HepG2 (cell line): ENCODE results near the gene OSBPL9. TPM values are rescaled to one million over a fixed set of nuclear protein-coding genes. Genes with fewer than 3 reads are reported as not detected.
A peak's percentile ranks its signal among the peaks of the same experiment; 100 is the strongest.

ENCODE experiments used
- GTF3A ChIP-seq: sonication (generic); formaldehyde crosslinking; conservative IDR thresholded peaks from 2 replicates; pipeline ENCODE4 v1.4.0; 2020; ENCODE audit warnings: mild to moderate bottlenecking, missing genetic modification reagents
- HNF1A ChIP-seq, 2 experiments: sonication (generic) in 1 of 2; formaldehyde crosslinking in 1 of 2; IDR thresholded peaks; 2 replicates each; pipeline versions ENCODE4 v1.4.0 to v1.6.1; 2016 to 2020; ENCODE audit warnings: borderline replicate concordance in 1 of 2, low read depth in 1 of 2, mild to moderate bottlenecking in 1 of 2, missing genetic modification reagents in 1 of 2
- KLF11 ChIP-seq: IDR thresholded peaks from 2 replicates; pipeline ENCODE4 v1.6.1; 2016; ENCODE audit warnings: missing compliant biosample characterization
- NAIF1 ChIP-seq: sonication (generic); formaldehyde crosslinking; IDR thresholded peaks from 2 replicates; pipeline ENCODE4 v1.5.0; 2020; ENCODE audit warnings: mild to moderate bottlenecking, missing genetic modification reagents, borderline replicate concordance
- NR2C2 ChIP-seq: sonication (generic); formaldehyde crosslinking; IDR thresholded peaks from 2 replicates; pipeline ENCODE4 v1.4.0; 2020; ENCODE audit warnings: missing genetic modification reagents, mild to moderate bottlenecking, moderate library complexity, borderline replicate concordance
- NR2F2 ChIP-seq: IDR thresholded peaks from 2 replicates; pipeline ENCODE4 v1.6.1; 2012; ENCODE audit warnings: low read depth, inconsistent platforms, borderline replicate concordance
- TCF7 ChIP-seq: sonication (generic); IDR thresholded peaks from 2 replicates; pipeline ENCODE4 v1.6.1; 2016; ENCODE audit warnings: antibody characterized with exemption, low read depth
- ZBTB20 ChIP-seq: sonication (generic); formaldehyde crosslinking; IDR thresholded peaks from 2 replicates; pipeline ENCODE4 v1.8.1; 2023; ENCODE audit warnings: missing genetic modification reagents, low read depth, mild to moderate bottlenecking, borderline replicate concordance
- ZBTB25 ChIP-seq: IDR thresholded peaks from 2 replicates; pipeline ENCODE4 v1.6.1; 2018; ENCODE audit warnings: missing genetic modification reagents
- ZFP36 ChIP-seq: fragments of 150-350 bp; IDR thresholded peaks from 2 replicates; pipeline ENCODE4 v1.6.1; 2018; ENCODE audit warnings: borderline replicate concordance, low read length, low read depth; ENCODE audit not compliant: partially characterized antibody
- ZNF160 ChIP-seq: sonication (generic); formaldehyde crosslinking; IDR thresholded peaks from 2 replicates; pipeline ENCODE4 v1.8.0; 2022; ENCODE audit warnings: mild to moderate bottlenecking, inconsistent platforms, missing genetic modification reagents
- ZNF234 ChIP-seq: sonication (generic); formaldehyde crosslinking; conservative IDR thresholded peaks from 2 replicates; pipeline ENCODE4 v1.5.1; 2020; ENCODE audit warnings: mild to moderate bottlenecking, missing genetic modification reagents
- ZUFSP ChIP-seq: sonication (generic); formaldehyde crosslinking; IDR thresholded peaks from 2 replicates; pipeline ENCODE4 v1.9.0; 2021; ENCODE audit warnings: missing genetic modification reagents, mild to moderate bottlenecking, borderline replicate concordance
- polyA plus RNA-seq, 8 experiments: library from polyadenylated mRNA; depleted of rRNA in 3 of 8; stranded (reverse) in 7 of 8; unstranded in 1 of 8; fragments of >200 nt; fragmentation: Illumina TruSeq in 4 of 8; extraction: Trizol in 4 of 8; gene quantifications; 2 replicates each; pipeline versions ENCODE4 v1.2.1 to v1.2.3, GENCODE V29; 2011 to 2016; ENCODE audit warnings: low read depth in 4 of 8, missing spikeins in 1 of 8, mixed read lengths in 1 of 8; ENCODE audit not compliant: insufficient read depth in 1 of 8
- total RNA-seq, 5 experiments: library from RNA; depleted of rRNA; stranded (reverse); fragments of >200 nt; fragmentation: Illumina TruSeq; extraction: Trizol; gene quantifications; 2 replicates each; pipeline ENCODE4 v1.2.3, GENCODE V29; 2016; ENCODE audit warnings: low read depth in 1 of 5
- TF ChIP-seq, protein P1 (sequence below): sonication (generic); formaldehyde crosslinking; IDR thresholded peaks from 2 replicates; pipeline ENCODE4 v1.5.0; 2020; ENCODE audit warnings: mild to moderate bottlenecking, missing genetic modification reagents, borderline replicate concordance

Gene OSBPL9
- total and polyA plus RNA-seq, 2 of the 13 experiments (the other 11 are each of a cell fraction or from before 2014, with no cell fraction given), result 83.6 to 142 TPM

- no peak for TF ChIP-seq ZNF160
- TF ChIP-seq, protein P1, sequence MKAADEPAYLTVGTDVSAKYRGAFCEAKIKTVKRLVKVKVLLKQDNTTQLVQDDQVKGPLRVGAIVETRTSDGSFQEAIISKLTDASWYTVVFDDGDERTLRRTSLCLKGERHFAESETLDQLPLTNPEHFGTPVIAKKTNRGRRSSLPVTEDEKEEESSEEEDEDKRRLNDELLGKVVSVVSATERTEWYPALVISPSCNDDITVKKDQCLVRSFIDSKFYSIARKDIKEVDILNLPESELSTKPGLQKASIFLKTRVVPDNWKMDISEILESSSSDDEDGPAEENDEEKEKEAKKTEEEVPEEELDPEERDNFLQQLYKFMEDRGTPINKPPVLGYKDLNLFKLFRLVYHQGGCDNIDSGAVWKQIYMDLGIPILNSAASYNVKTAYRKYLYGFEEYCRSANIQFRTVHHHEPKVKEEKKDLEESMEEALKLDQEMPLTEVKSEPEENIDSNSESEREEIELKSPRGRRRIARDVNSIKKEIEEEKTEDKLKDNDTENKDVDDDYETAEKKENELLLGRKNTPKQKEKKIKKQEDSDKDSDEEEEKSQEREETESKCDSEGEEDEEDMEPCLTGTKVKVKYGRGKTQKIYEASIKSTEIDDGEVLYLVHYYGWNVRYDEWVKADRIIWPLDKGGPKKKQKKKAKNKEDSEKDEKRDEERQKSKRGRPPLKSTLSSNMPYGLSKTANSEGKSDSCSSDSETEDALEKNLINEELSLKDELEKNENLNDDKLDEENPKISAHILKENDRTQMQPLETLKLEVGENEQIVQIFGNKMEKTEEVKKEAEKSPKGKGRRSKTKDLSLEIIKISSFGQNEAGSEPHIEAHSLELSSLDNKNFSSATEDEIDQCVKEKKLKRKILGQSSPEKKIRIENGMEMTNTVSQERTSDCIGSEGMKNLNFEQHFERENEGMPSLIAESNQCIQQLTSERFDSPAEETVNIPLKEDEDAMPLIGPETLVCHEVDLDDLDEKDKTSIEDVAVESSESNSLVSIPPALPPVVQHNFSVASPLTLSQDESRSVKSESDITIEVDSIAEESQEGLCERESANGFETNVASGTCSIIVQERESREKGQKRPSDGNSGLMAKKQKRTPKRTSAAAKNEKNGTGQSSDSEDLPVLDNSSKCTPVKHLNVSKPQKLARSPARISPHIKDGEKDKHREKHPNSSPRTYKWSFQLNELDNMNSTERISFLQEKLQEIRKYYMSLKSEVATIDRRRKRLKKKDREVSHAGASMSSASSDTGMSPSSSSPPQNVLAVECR (CRISPR knock-in tag), result peak; percentile 36; the same call in 1 of the 2 replicates
- TF ChIP-seq GTF3A, result no peak
- TF ChIP-seq NR2F2, result peak; percentile 37; the same call in 1 of the 2 replicates
- TF ChIP-seq KLF11 (CRISPR knock-in tag), result no peak
- no peak for TF ChIP-seq ZFP36
- no peak; the same call in 1 of the 2 replicates for TF ChIP-seq HNF1A (IDR thresholded peaks at IDR 0.05; ENCODE audit: low read depth)
- TF ChIP-seq HNF1A (CRISPR knock-in tag; IDR thresholded peaks at IDR 0.05; ENCODE audit: borderline replicate concordance), result peak; percentile 63; the same call in 1 of the 2 replicates
- no peak for TF ChIP-seq ZUFSP (CRISPR knock-in tag)
- peak; percentile 82 for TF ChIP-seq TCF7
- TF ChIP-seq ZBTB20 (CRISPR knock-in tag), result peak; percentile 78
- TF ChIP-seq NAIF1 (CRISPR knock-in tag), result no peak
- peak; percentile 52; the same call in 1 of the 2 replicates for TF ChIP-seq NR2C2 (CRISPR knock-in tag)
- no peak for TF ChIP-seq ZNF234 (CRISPR knock-in tag)
- peak; percentile 71; the same call in 1 of the 2 replicates for TF ChIP-seq ZBTB25 (CRISPR knock-in tag)
Observed at GRCh38 chr1:51690285-51690961, 73.5 kb downstream of the OSBPL9 start (continued).
